ENCODE data around the gene FOXP1.

The FOXP1 gene

DNA sequence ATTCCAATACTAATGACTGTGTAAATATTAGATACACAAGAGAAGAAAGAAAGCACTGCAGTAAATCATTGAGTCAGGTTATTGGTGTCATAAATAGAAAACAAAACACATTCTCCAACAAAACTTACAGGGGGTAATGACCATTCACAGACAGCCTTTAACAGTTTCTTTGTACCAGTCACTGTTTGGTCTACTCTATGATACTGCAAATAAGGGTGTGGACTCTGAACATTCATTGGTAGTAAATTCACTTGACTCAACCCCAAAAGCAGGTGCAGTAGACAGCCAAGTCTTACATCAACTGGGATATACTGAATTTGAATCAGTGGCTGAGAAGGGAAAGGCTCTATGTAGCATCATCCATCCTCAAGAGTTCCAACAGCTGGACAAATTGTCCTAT lies 463.5 kb downstream of the FOXP1 start:
- Histone ChIP-seq H3K36me3 (replicated peaks; ENCODE audit: low read depth, low read length) (peaks cover 47% of the 10 kb centered on the region), H3K27me3 (ENCODE audit: low read depth, low read length) (no peaks in the 10 kb centered on the region), H3K9me3 (ENCODE audit: insufficient read depth, low read length) (no peaks in the 10 kb centered on the region), H4K20me1 (ENCODE audit: insufficient read depth, low read length) (peaks cover 90% of the 10 kb centered on the region), H3K4me1 (ENCODE audit: low read length) (peaks cover 97% of the 10 kb centered on the region), H3K9ac (ENCODE audit: low read length) (no peak overlapping the region), H3K4me2 (ENCODE audit: low read length) (peak overlapping the region; percentile 91), H3K4me3 (ENCODE audit: low read length) (peak overlapping the region; percentile 45; the same call in 1 of the 2 replicates), H3K79me2 (ENCODE audit: low read length) (peaks cover 98% of the 10 kb centered on the region), H3K27ac (ENCODE audit: low read length) (peak overlapping the region; percentile 17), H2AFZ (ENCODE audit: low read depth, low read length) (no peak overlapping the region)
- TF ChIP-seq CTCF (IDR thresholded peaks at IDR 0.05; ENCODE audit: low read depth, low read length) (no peak), EZH2phosphoT487 (IDR thresholded peaks at IDR 0.05; ENCODE audit: low read depth) (no peak)

DNA sequence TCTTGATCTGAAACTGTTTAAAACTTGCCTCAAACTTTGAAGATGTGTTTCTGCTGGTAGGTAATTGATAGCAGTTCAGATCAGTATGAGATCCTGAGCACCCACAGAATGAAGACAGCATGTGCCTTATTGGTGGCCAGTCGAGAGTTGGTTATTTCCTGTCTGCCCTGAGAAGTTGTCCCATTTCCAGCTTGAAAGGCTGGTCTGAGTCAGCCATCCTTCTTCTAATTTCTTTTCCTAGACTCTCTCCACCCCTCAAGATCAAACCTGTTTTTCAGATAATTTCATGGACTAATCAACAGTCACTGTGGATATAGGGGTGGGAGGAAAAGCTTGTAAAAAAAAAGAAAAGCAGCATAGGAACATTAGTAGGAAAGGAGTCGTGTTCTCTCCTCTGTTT lies 464.4 kb downstream of the FOXP1 start:
- Histone ChIP-seq H3K9ac (ENCODE audit: low read length) (peak overlapping the region; percentile 20; the same call in 1 of the 2 replicates), H3K9me3 (ENCODE audit: insufficient read depth, low read length) (no peaks in the 10 kb centered on the region), H3K27ac (ENCODE audit: low read length) (peak overlapping the region; percentile 48), H4K20me1 (ENCODE audit: insufficient read depth, low read length) (peaks cover 92% of the 10 kb centered on the region), H3K79me2 (ENCODE audit: low read length) (peaks cover 98% of the 10 kb centered on the region), H2AFZ (ENCODE audit: low read depth, low read length) (no peak overlapping the region), H3K4me1 (ENCODE audit: low read length) (peaks cover 97% of the 10 kb centered on the region), H3K36me3 (replicated peaks; ENCODE audit: low read depth, low read length) (peaks cover 52% of the 10 kb centered on the region), H3K4me3 (ENCODE audit: low read length) (peak overlapping the region; percentile 3; the same call in 1 of the 2 replicates), H3K4me2 (ENCODE audit: low read length) (peak overlapping the region; percentile 91), H3K27me3 (ENCODE audit: low read depth, low read length) (no peaks in the 10 kb centered on the region)
- TF ChIP-seq EZH2phosphoT487 (IDR thresholded peaks at IDR 0.05; ENCODE audit: low read depth) = no peak
- no peak for TF ChIP-seq CTCF (IDR thresholded peaks at IDR 0.05; ENCODE audit: low read depth, low read length)

GRCh38 chr3:71118436-71118835 lies 465.1 kb downstream of the FOXP1 start:
- H3K79me2 ChIP-seq (ENCODE audit: low read length) = peaks cover 98% of the 10 kb centered on the region
- no peaks in the 10 kb centered on the region for H3K27me3 ChIP-seq (ENCODE audit: low read depth, low read length)
- H3K4me2 ChIP-seq (ENCODE audit: low read length) = peak overlapping the region; percentile 91
- no peaks in the 10 kb centered on the region for H3K9me3 ChIP-seq (ENCODE audit: insufficient read depth, low read length)
- H3K27ac ChIP-seq (ENCODE audit: low read length) = peak overlapping the region; percentile 48
- peaks cover 57% of the 10 kb centered on the region for H3K36me3 ChIP-seq (replicated peaks; ENCODE audit: low read depth, low read length)
- peak overlapping the region; percentile 38 for H3K4me3 ChIP-seq (ENCODE audit: low read length)
- H3K4me1 ChIP-seq (ENCODE audit: low read length) = peaks cover 95% of the 10 kb centered on the region
- H2AFZ ChIP-seq (ENCODE audit: low read depth, low read length) = no peak overlapping the region
- no peak for TF ChIP-seq CTCF (IDR thresholded peaks at IDR 0.05; ENCODE audit: low read depth, low read length)
- no peak for TF ChIP-seq EZH2phosphoT487 (IDR thresholded peaks at IDR 0.05; ENCODE audit: low read depth)
- peak overlapping the region; percentile 26; the same call in 1 of the 2 replicates for H3K9ac ChIP-seq (ENCODE audit: low read length)
- peaks cover 95% of the 10 kb centered on the region for H4K20me1 ChIP-seq (ENCODE audit: insufficient read depth, low read length)

DNA sequence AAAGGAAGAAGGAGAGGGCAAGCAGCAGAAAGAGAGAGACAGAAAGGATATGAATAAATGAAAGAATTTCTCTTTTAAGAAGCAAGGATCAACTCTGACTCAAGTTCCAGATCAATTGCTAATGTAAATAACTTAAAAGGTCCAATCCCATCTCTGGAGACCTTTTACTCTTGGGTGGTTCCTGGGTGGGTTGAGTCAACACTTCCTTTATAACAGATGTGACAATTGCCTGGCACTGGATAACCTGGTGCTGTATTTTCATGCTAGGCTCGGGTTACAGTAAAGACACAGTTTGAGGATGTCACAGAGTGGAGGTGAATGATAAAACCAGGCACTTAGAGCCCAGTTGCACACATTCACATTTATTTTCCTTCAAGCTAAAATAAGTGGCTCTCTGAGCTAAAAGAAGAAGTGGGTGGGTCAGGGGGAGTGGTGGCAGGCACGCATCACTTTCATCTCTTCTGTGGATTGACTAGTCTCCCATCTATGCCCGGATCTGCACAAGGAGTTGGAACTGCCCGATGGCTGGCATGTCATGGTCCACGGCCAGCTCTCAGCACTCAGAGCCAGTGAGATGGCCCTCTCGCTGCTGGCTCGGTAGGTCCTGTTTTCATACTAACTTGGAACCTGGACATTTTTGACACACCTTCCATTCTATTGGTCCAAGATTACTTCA lies 465.8 kb downstream of the FOXP1 start:
- peaks cover 95% of the 10 kb centered on the region for H3K4me1 ChIP-seq (ENCODE audit: low read length)
- no peaks in the 10 kb centered on the region for H3K9me3 ChIP-seq (ENCODE audit: insufficient read depth, low read length)
- peaks cover 95% of the 10 kb centered on the region for H4K20me1 ChIP-seq (ENCODE audit: insufficient read depth, low read length)
- peaks cover 98% of the 10 kb centered on the region for H3K79me2 ChIP-seq (ENCODE audit: low read length)
- H3K4me2 ChIP-seq (ENCODE audit: low read length) = peak overlapping the region; percentile 91
- no peak for TF ChIP-seq CTCF (IDR thresholded peaks at IDR 0.05; ENCODE audit: low read depth, low read length)
- no peak for TF ChIP-seq EZH2phosphoT487 (IDR thresholded peaks at IDR 0.05; ENCODE audit: low read depth)
- H3K27me3 ChIP-seq (ENCODE audit: low read depth, low read length) = no peaks in the 10 kb centered on the region
- H3K4me3 ChIP-seq (ENCODE audit: low read length) = peak overlapping the region; percentile 38
- H3K27ac ChIP-seq (ENCODE audit: low read length) = peak overlapping the region; percentile 48
- H3K9ac ChIP-seq (ENCODE audit: low read length) = peak overlapping the region; percentile 26; the same call in 1 of the 2 replicates
- H3K36me3 ChIP-seq (replicated peaks; ENCODE audit: low read depth, low read length) = peaks cover 63% of the 10 kb centered on the region
- no peak overlapping the region for H2AFZ ChIP-seq (ENCODE audit: low read depth, low read length)

Data from OCI-LY3 (cell line).